Fibroblast of lung (primary cell): Measurements from ENCODE around the gene C16orf74. TPM values are rescaled to one million over a fixed set of nuclear protein-coding genes. Genes with fewer than 3 reads are reported as not detected.

Source experiments
- DNase-seq, 2 donors: peaks; one replicate each; pipeline versions ENCODE4 v3.0.0 to v3.0.0-alpha.2; 2010; ENCODE audit warnings: low read depth in 2 of 2
- H2AFZ ChIP-seq: 2 replicates; pipeline ENCODE4 v1.5.1; 2012; ENCODE audit warnings: low read length, control low read depth, inconsistent platforms
- H3K27ac ChIP-seq: 2 replicates; pipeline ENCODE4 v1.5.1; 2011; ENCODE audit warnings: low read length, control low read depth; ENCODE audit not compliant: insufficient read depth
- H3K27me3 ChIP-seq: 2 replicates; pipeline ENCODE4 v1.5.1; 2011; ENCODE audit warnings: mild to moderate bottlenecking, low read length; ENCODE audit not compliant: control insufficient read depth, insufficient read depth
- H3K36me3 ChIP-seq: 2 replicates; pipeline ENCODE4 v1.5.1; 2011; ENCODE audit warnings: low read length; ENCODE audit not compliant: control insufficient read depth, insufficient read depth
- H3K4me1 ChIP-seq: 2 replicates; pipeline ENCODE4 v1.5.1; 2011; ENCODE audit warnings: low read length; ENCODE audit not compliant: control insufficient read depth, insufficient read depth; ENCODE audit errors: extremely low read depth
- H3K4me2 ChIP-seq: 2 replicates; pipeline ENCODE4 v1.5.1; 2011; ENCODE audit warnings: low read length, control low read depth; ENCODE audit not compliant: insufficient read depth; ENCODE audit errors: extremely low read depth
- H3K4me3 ChIP-seq, 4 experiments: fragments of 200-600 bp in 1 of 4; sonication (generic) in 1 of 4; replicated peaks in 1 of 4; 2 replicates each; pipeline ENCODE4 v1.5.1; 2011 to 2016; ENCODE audit warnings: low read length in 4 of 4, low read depth in 3 of 4, mild to moderate bottlenecking in 3 of 4, control low read depth in 2 of 4, inconsistent platforms in 1 of 4, mixed read lengths in 1 of 4; ENCODE audit not compliant: insufficient read depth in 1 of 4; ENCODE audit errors: control extremely low read depth in 1 of 4
- H3K79me2 ChIP-seq: 2 replicates; pipeline ENCODE4 v1.5.1; 2012; ENCODE audit warnings: mild to moderate bottlenecking, low read length, inconsistent platforms; ENCODE audit not compliant: control insufficient read depth, insufficient read depth
- H3K9ac ChIP-seq: 2 replicates; pipeline ENCODE4 v1.5.1; 2011; ENCODE audit warnings: mild to moderate bottlenecking, low read length, control low read depth; ENCODE audit not compliant: insufficient read depth
- H3K9me3 ChIP-seq: 2 replicates; pipeline ENCODE4 v1.5.1; 2012; ENCODE audit warnings: low read depth, low read length; ENCODE audit not compliant: control insufficient read depth, insufficient read depth
- H4K20me1 ChIP-seq: 2 replicates; pipeline ENCODE4 v1.5.1; 2011; ENCODE audit warnings: low read length; ENCODE audit not compliant: control insufficient read depth, insufficient read depth; ENCODE audit errors: extremely low read depth
- CTCF ChIP-seq, 2 donors: IDR thresholded peaks in 1 of 2; conservative IDR thresholded peaks in 1 of 2; 1 replicate in 1 of 2; 2 replicates in 1 of 2; pipeline ENCODE4 v1.5.1; 2011 to 2012; ENCODE audit warnings: low read length in 2 of 2, control low read depth in 1 of 2, inconsistent platforms in 1 of 2, low read depth in 1 of 2, mild to moderate bottlenecking in 1 of 2
- EZH2 ChIP-seq: IDR thresholded peaks from 2 replicates; pipeline ENCODE4 v1.5.1; 2012; ENCODE audit warnings: low read length, control low read depth, mild to moderate bottlenecking; ENCODE audit errors: missing control alignments
- polyA plus RNA-seq, 2 donors: library from polyadenylated mRNA; depleted of rRNA in 1 of 2; stranded (reverse) in 1 of 2; unstranded in 1 of 2; fragments of >200 nt; gene quantifications; 2 replicates each; pipeline ENCODE4 v1.2.1, GENCODE V29; 2011 to 2012; ENCODE audit warnings: missing spikeins in 1 of 2
- total RNA-seq: library from RNA; depleted of rRNA; stranded (reverse); fragments of >200 nt; gene quantifications from 2 replicates; pipeline ENCODE4 v1.2.1, GENCODE V29; 2014

Gene C16orf74
- total and polyA plus RNA-seq, 2 donors (not counting 1 experiment from before 2014, with no cell fraction given) = 4.6 to 6.4 TPM

GRCh38 chr16:85757341-85757822 lies 6.5 kb upstream of the C16orf74 start:
- Histone ChIP-seq H3K9me3 (no peaks in the 10 kb centered on the region), H3K4me2 (no peak overlapping the region), H3K36me3 (no peaks in the 10 kb centered on the region), H3K4me3 (no peak overlapping the region), H3K9ac (no peak overlapping the region), H3K27ac (no peak overlapping the region), H3K4me1 (peaks cover 18% of the 10 kb centered on the region), H4K20me1 (no peaks in the 10 kb centered on the region), H3K27me3 (no peaks in the 10 kb centered on the region), H3K79me2 (no peaks in the 10 kb centered on the region), H2AFZ (no peak overlapping the region)
- peak; percentile 87 to 89 for DNase-seq
- no peak for TF ChIP-seq EZH2
- TF ChIP-seq CTCF (conservative IDR thresholded peaks at IDR 0.05 in 1 of 2, IDR thresholded peaks at IDR 0.05 in 1 of 2; ENCODE audit: low read depth in 1 of 2, low read length in 2 of 2) = no peak

GRCh38 chr16:85755929-85756768 lies 5.3 kb upstream of the C16orf74 start:
- DNase-seq = peak; percentile 27 to 47
- no peaks in the 10 kb centered on the region for H3K27me3 ChIP-seq
- no peaks in the 10 kb centered on the region for H3K9me3 ChIP-seq
- no peaks in the 10 kb centered on the region for H3K36me3 ChIP-seq
- H4K20me1 ChIP-seq = no peaks in the 10 kb centered on the region
- H3K4me2 ChIP-seq = no peak overlapping the region
- peaks cover 24% of the 10 kb centered on the region for H3K4me1 ChIP-seq
- H3K79me2 ChIP-seq = no peaks in the 10 kb centered on the region
- no peak for TF ChIP-seq EZH2
- TF ChIP-seq CTCF (conservative IDR thresholded peaks at IDR 0.05 in 1 of 2, IDR thresholded peaks at IDR 0.05 in 1 of 2; ENCODE audit: low read depth in 1 of 2, low read length in 2 of 2) = no peak
- no peak overlapping the region for H3K9ac ChIP-seq
- no peak overlapping the region for H3K27ac ChIP-seq
- H3K4me3 ChIP-seq = no peak overlapping the region
- no peak overlapping the region for H2AFZ ChIP-seq

- no peak overlapping the region for H2AFZ ChIP-seq
- no peak overlapping the region for H3K27ac ChIP-seq
- H3K27me3 ChIP-seq = no peaks in the 10 kb centered on the region
- TF ChIP-seq EZH2 (no peak), CTCF (conservative IDR thresholded peaks at IDR 0.05 in 1 of 2, IDR thresholded peaks at IDR 0.05 in 1 of 2; ENCODE audit: low read depth in 1 of 2, low read length in 2 of 2) (no peak)
- no peak overlapping the region for H3K4me2 ChIP-seq
- no peak overlapping the region for H3K9ac ChIP-seq
- no peak for DNase-seq
- no peak overlapping the region for H3K4me3 ChIP-seq
- no peaks in the 10 kb centered on the region for H3K36me3 ChIP-seq
- H4K20me1 ChIP-seq = no peaks in the 10 kb centered on the region
- H3K79me2 ChIP-seq = peaks cover 5% of the 10 kb centered on the region
- peaks cover 27% of the 10 kb centered on the region for H3K4me1 ChIP-seq
- no peaks in the 10 kb centered on the region for H3K9me3 ChIP-seq
Observed at GRCh38 chr16:85754413-85754812, 3.5 kb upstream of the C16orf74 start.
